ENCODE results near the gene ZNF76. TPM values are rescaled to one million over a fixed set of nuclear protein-coding genes. Genes with fewer than 3 reads are reported as not detected.

The ZNF76 gene
- total RNA-seq, 2 donors from 2014 or later: 20.3 to 33.8 TPM

DNA sequence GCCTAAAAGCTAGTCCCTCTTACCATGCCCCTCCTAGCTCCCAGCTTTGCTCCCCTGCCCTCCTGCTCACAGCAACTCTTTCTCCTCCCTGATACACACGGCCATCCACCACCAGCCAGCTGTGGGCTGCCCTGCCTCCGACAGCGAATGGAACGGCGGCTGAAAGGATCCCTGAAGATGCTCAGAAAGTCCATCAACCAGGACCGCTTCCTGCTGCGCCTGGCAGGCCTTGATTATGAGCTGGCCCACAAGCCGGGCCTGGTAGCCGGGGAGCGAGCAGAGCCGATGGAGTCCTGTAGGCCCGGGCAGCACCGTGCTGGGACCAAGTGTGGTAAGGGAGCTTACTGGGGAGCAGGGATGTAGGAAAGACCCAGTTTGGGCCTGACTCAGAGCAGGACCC, 16.6 kb upstream of the ZNF76 start:
- TF ChIP-seq, protein P1, sequence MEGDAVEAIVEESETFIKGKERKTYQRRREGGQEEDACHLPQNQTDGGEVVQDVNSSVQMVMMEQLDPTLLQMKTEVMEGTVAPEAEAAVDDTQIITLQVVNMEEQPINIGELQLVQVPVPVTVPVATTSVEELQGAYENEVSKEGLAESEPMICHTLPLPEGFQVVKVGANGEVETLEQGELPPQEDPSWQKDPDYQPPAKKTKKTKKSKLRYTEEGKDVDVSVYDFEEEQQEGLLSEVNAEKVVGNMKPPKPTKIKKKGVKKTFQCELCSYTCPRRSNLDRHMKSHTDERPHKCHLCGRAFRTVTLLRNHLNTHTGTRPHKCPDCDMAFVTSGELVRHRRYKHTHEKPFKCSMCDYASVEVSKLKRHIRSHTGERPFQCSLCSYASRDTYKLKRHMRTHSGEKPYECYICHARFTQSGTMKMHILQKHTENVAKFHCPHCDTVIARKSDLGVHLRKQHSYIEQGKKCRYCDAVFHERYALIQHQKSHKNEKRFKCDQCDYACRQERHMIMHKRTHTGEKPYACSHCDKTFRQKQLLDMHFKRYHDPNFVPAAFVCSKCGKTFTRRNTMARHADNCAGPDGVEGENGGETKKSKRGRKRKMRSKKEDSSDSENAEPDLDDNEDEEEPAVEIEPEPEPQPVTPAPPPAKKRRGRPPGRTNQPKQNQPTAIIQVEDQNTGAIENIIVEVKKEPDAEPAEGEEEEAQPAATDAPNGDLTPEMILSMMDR (IDR thresholded peaks at IDR 0.05): no peak
- intact Hi-C loops (cut with DNase I): loop anchor here (10.0 kb wide), 1 partner anchor 258 kb away; no protein-coding TSS in a partner anchor
- DNase-seq: no peak

DNA sequence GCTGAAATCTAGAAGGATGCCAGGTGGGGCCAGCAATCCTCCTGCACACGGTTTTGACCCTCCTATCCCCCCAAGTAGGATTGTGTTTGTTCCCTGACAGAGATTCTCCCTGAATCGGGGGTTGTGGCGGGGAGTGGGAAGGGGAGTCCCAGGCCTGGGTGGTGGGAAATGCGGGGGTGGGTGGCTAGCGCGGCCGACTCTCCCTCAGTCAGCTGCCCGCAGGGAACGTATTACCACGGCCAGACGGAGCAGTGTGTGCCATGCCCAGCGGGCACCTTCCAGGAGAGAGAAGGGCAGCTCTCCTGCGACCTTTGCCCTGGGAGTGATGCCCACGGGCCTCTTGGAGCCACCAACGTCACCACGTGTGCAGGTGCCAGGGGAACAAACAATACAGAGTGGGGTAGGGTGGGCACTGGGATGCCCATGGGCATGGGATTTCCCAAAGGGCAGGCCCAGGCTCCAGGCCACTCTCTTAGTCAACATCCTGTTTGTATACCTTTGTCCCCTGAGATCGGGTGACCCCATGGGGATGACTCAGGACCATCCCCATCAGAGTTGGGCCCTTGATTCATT, 16.1 kb upstream of the ZNF76 start:
- no peak overlapping the region for H3K9ac ChIP-seq (ENCODE audit: low read depth in 2 of 2, low read length in 2 of 2)
- no peaks in the 10 kb centered on the region for H3K4me1 ChIP-seq
- H3K27me3 ChIP-seq: no peaks in the 10 kb centered on the region
- TF ChIP-seq, protein P1 (IDR thresholded peaks at IDR 0.05): no peak
- no peak for DNase-seq
- no peak overlapping the region for H3K4me3 ChIP-seq
- intact Hi-C loops (cut with DNase I): loop anchor here (10.0 kb wide), 1 partner anchor 259 kb away; no protein-coding TSS in a partner anchor
- no peak overlapping the region for H3K27ac ChIP-seq
- no peaks in the 10 kb centered on the region for H3K9me3 ChIP-seq
- no peaks in the 10 kb centered on the region for H3K36me3 ChIP-seq

More for the DNA sequence above, 16.6 kb upstream of the ZNF76 start:
- H3K27ac ChIP-seq: no peak overlapping the region
- no peaks in the 10 kb centered on the region for H3K36me3 ChIP-seq
- H3K9me3 ChIP-seq: no peaks in the 10 kb centered on the region
- H3K4me1 ChIP-seq: no peaks in the 10 kb centered on the region
- H3K4me3 ChIP-seq: no peak overlapping the region
- H3K27me3 ChIP-seq: no peaks in the 10 kb centered on the region
- no peak overlapping the region for H3K9ac ChIP-seq (ENCODE audit: low read depth in 2 of 2, low read length in 2 of 2)

DNA sequence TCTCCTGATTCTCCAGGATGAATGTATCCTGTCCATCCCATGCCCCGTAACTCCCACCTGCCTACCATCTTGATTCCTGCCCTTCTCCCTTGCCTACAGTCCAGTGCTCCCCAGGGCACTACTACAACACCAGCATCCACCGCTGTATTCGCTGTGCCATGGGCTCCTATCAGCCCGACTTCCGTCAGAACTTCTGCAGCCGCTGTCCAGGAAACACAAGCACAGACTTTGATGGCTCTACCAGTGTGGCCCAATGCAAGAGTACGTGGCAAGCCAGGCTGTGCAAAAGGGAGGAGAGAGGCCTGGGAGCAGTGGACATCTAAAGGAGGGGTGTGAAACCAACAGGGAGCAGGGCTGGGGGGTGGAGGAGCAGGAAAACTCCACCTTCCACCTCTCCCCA, 15.0 kb upstream of the ZNF76 start:
- H3K9ac ChIP-seq (ENCODE audit: low read depth in 2 of 2, low read length in 2 of 2): no peak overlapping the region
- H3K4me3 ChIP-seq: no peak overlapping the region
- no peak for DNase-seq
- H3K36me3 ChIP-seq: no peaks in the 10 kb centered on the region
- no peaks in the 10 kb centered on the region for H3K9me3 ChIP-seq
- H3K27ac ChIP-seq: no peak overlapping the region
- no peaks in the 10 kb centered on the region for H3K4me1 ChIP-seq
- TF ChIP-seq, protein P1 (IDR thresholded peaks at IDR 0.05): no peak
- intact Hi-C loops (cut with DNase I): loop anchor here (10.0 kb wide), 1 partner anchor 260 kb away; no protein-coding TSS in a partner anchor
- H3K27me3 ChIP-seq: no peaks in the 10 kb centered on the region

DNA sequence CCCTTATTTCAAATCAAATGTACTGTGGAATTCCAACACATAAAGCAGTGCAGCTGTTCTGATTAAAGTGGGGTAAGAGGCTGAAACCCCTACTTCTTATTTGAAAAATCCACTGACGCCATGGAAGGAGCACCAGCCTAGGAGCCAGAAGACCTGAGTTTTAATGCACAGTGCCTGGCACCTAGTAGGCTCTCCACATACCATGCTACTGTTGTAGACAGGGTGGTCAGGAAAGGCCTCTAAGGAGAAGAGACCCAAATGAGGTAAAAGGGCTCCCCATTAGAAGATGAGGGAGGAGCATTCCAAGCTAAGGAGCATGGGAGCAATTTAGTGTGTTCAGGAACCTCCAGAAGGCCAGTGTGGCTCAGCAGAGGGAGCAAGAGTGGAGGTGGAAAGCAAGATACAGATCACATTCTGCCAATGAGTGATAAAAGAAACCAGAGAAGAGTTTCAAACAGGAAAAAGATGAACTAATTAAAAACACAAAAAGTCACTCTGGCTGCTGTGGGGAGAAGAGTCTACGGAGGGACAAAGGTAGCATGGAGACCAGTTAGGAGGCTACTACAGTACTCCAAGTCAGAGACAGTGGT, 11.8 kb upstream of the ZNF76 start:
- intact Hi-C loops (cut with DNase I): loop anchor here (10.0 kb wide), 1 partner anchor 263 kb away; no protein-coding TSS in a partner anchor
- TF ChIP-seq, protein P1 (IDR thresholded peaks at IDR 0.05): no peak
- Histone ChIP-seq H3K36me3 (no peaks in the 10 kb centered on the region), H3K27ac (no peak overlapping the region), H3K27me3 (no peaks in the 10 kb centered on the region), H3K9me3 (no peaks in the 10 kb centered on the region), H3K4me1 (no peaks in the 10 kb centered on the region), H3K4me3 (no peak overlapping the region), H3K9ac (ENCODE audit: low read depth in 2 of 2, low read length in 2 of 2) (no peak overlapping the region)
- no peak for DNase-seq

DNA sequence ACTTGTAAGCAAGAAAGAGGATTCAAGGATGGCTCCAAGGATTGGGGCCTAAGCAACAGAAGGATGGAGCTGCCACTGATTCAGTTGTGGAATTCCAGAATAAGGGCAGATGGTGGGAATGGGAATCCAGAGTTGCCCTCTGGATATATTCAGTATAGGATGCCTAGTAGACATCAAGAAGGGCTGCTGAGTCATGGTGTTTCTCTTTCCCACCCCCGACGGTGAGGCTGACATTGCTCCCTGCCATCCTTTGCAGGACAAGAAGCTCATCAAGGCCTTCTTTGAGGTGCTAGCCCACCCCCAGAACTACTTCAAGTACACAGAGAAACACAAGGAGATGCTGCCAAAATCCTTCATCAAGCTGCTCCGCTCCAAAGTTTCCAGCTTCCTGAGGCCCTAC, 11.2 kb upstream of the ZNF76 start:
- Histone ChIP-seq H3K9me3 (no peaks in the 10 kb centered on the region), H3K36me3 (no peaks in the 10 kb centered on the region), H3K27ac (no peak overlapping the region), H3K4me3 (no peak overlapping the region), H3K27me3 (no peaks in the 10 kb centered on the region), H3K4me1 (no peaks in the 10 kb centered on the region), H3K9ac (ENCODE audit: low read depth in 2 of 2, low read length in 2 of 2) (no peak overlapping the region)
- DNase-seq: no peak
- TF ChIP-seq, protein P1 (IDR thresholded peaks at IDR 0.05): no peak
- intact Hi-C loops (cut with DNase I): loop anchor here (10.0 kb wide), 1 partner anchor 263 kb away; no protein-coding TSS in a partner anchor
